ENCODE results near the gene SKA3.

DNA sequence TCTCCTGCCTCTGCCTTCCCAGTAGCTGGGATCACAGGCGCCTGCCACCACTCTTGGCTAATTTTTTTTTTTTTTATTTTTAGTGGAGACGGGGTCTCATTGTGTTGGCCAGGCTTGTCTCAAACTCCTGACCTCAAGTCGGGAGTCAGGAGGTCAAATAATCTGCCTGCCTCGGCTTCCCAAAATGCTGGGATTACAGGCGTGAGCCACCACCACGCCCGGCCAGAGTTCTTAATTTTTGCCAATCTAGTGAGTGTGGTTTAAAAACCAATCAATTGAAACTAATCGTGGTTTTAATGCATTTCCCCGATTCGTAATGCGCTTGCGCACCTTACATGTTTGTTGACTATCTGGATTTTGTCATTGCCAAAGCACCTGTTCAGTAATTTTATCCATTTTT, 37.0 kb downstream of the SKA3 start:
- TF ChIP-seq CTCF (IDR thresholded peaks at IDR 0.05): no peak
- TF ChIP-seq POLR2A (IDR thresholded peaks at IDR 0.05): no peak
- no peak for TF ChIP-seq POLR2AphosphoS5 (IDR thresholded peaks at IDR 0.05)

All from sigmoid colon (tissue), 4 donors.